Breast epithelium (tissue), 4 donors: ENCODE measurements around the gene NOX3. TPM values are rescaled to one million over a fixed set of nuclear protein-coding genes. Genes with fewer than 3 reads are reported as not detected.
"Not testable (repeated sequence)": the region's sequence is repeated elsewhere in the genome, so short reads cannot be mapped to it uniquely, and the experiment has no call there.

Source experiments
- DNase-seq, 2 donors: peaks; one replicate each; pipeline ENCODE4 v3.0.0-alpha.2; 2019; ENCODE audit warnings: low spot score in 2 of 2
- H3K27ac ChIP-seq, 2 donors: fragments of 200-600 bp; sonication (generic) in 1 of 2; one replicate each; pipeline ENCODE4 v1.5.1; 2016 to 2019; ENCODE audit warnings: mild to moderate bottlenecking in 1 of 2
- H3K27me3 ChIP-seq, 2 donors: fragments of 200-600 bp; sonication (generic) in 1 of 2; one replicate each; pipeline versions ENCODE4 v1.5.1 to v1.6.0; 2017 to 2019; ENCODE audit warnings: control low read depth in 1 of 2, mild to moderate bottlenecking in 1 of 2
- H3K36me3 ChIP-seq: fragments of 200-600 bp; one replicate; pipeline ENCODE4 v1.5.1; 2019
- H3K4me1 ChIP-seq, 2 donors: fragments of 200-600 bp; sonication (generic); one replicate each; pipeline ENCODE4 v1.5.1; 2016 to 2019; ENCODE audit warnings: control low read depth in 1 of 2
- H3K4me3 ChIP-seq, 3 donors: fragments of 200-600 bp; sonication (generic); 1 replicate in 2 of 3; 2 replicates in 1 of 3; pipeline ENCODE4 v1.5.1; 2016 to 2019; ENCODE audit warnings: mild to moderate bottlenecking in 3 of 3, moderate library complexity in 2 of 3
- H3K9me3 ChIP-seq, 2 donors: fragments of 200-600 bp; sonication (generic) in 1 of 2; one replicate each; pipeline ENCODE4 v1.5.1; 2016 to 2019; ENCODE audit warnings: control low read depth in 1 of 2
- CTCF ChIP-seq, 3 donors: fragments of 450-650 bp; IDR thresholded peaks; one replicate each; pipeline ENCODE4 v1.5.1; 2016 to 2017; ENCODE audit warnings: antibody characterized with exemption in 3 of 3, mild to moderate bottlenecking in 3 of 3, moderate library complexity in 3 of 3
- POLR2A ChIP-seq: fragments of 450-650 bp; IDR thresholded peaks from one replicate; pipeline ENCODE4 v1.6.1; 2016; ENCODE audit warnings: antibody characterized with exemption, mild to moderate bottlenecking, moderate library complexity
- POLR2AphosphoS5 ChIP-seq, 3 donors: sonication (generic); formaldehyde crosslinking; IDR thresholded peaks; one replicate each; pipeline ENCODE4 v1.6.1; 2017; ENCODE audit warnings: antibody characterized with exemption in 3 of 3
- intact Hi-C: fragments of 100-400 bp; cut with DNase I; formaldehyde crosslinking; loops from one replicate; pipeline ENCODE4 v1.15.1; 2023; ENCODE audit warnings: low total_unique reads
- total RNA-seq, 3 donors: library from RNA; depleted of rRNA; stranded (reverse); fragments of >200 nt; gene quantifications; one replicate each; pipeline ENCODE4 v1.1.0, GENCODE V29; 2016

NOX3 gene
- total RNA-seq, 3 donors from 2014 or later, result not detected

- DNase-seq, result no peak
- H3K4me1 ChIP-seq, result peaks cover 0 to 5% of the 10 kb centered on the region in 2 donors
- no peaks in the 10 kb centered on the region for H3K36me3 ChIP-seq
- H3K27me3 ChIP-seq, result no peaks in the 10 kb centered on the region
- H3K4me3 ChIP-seq, result no peak overlapping the region
- H3K9me3 ChIP-seq, result no peaks in the 10 kb centered on the region
- TF ChIP-seq CTCF (IDR thresholded peaks at IDR 0.05) (no peak), POLR2AphosphoS5 (IDR thresholded peaks at IDR 0.05) (no peak), POLR2A (no peak)
- H3K27ac ChIP-seq, result no peak overlapping the region
- intact Hi-C loops, result no loop called here
Measured at GRCh38 chr6:155492061-155492735, 36.6 kb upstream of the NOX3 start.

GRCh38 chr6:155491421-155491820 lies 35.8 kb upstream of the NOX3 start:
- H3K27me3 ChIP-seq, result no peaks in the 10 kb centered on the region
- no peak for TF ChIP-seq POLR2AphosphoS5 (IDR thresholded peaks at IDR 0.05)
- TF ChIP-seq CTCF (IDR thresholded peaks at IDR 0.05), result no peak
- TF ChIP-seq POLR2A, result no peak
- H3K4me1 ChIP-seq, result peaks cover 0 to 5% of the 10 kb centered on the region in 2 donors
- DNase-seq, result no peak
- H3K36me3 ChIP-seq, result no peaks in the 10 kb centered on the region
- intact Hi-C loops, result no loop called here
- no peak overlapping the region for H3K27ac ChIP-seq
- H3K4me3 ChIP-seq, result no peak overlapping the region
- no peaks in the 10 kb centered on the region for H3K9me3 ChIP-seq

GRCh38 chr6:155488197-155488596 lies 32.6 kb upstream of the NOX3 start:
- DNase-seq, H3K27ac ChIP-seq, H3K4me1 ChIP-seq, intact Hi-C loops, H3K36me3 ChIP-seq, H3K9me3 ChIP-seq, H3K27me3 ChIP-seq, H3K4me3 ChIP-seq: not testable (repeated sequence)

GRCh38 chr6:155487371-155488130 lies 31.9 kb upstream of the NOX3 start:
- Histone ChIP-seq H3K4me3 (no peak overlapping the region), H3K36me3 (no peaks in the 10 kb centered on the region), H3K9me3 (no peaks in the 10 kb centered on the region), H3K4me1 (no peaks in the 10 kb centered on the region), H3K27me3 (no peaks in the 10 kb centered on the region), H3K27ac (no peak overlapping the region)
- intact Hi-C loops, result no loop called here
- TF ChIP-seq CTCF (IDR thresholded peaks at IDR 0.05) (no peak), POLR2A (no peak), POLR2AphosphoS5 (IDR thresholded peaks at IDR 0.05) (no peak)
- DNase-seq, result no peak

- Histone ChIP-seq H3K27ac (no peak overlapping the region), H3K4me1 (no peaks in the 10 kb centered on the region), H3K9me3 (no peaks in the 10 kb centered on the region), H3K27me3 (no peaks in the 10 kb centered on the region), H3K4me3 (no peak overlapping the region), H3K36me3 (no peaks in the 10 kb centered on the region)
- no peak for DNase-seq
- TF ChIP-seq CTCF (IDR thresholded peaks at IDR 0.05), result no peak
- TF ChIP-seq POLR2AphosphoS5 (IDR thresholded peaks at IDR 0.05), result no peak
- no peak for TF ChIP-seq POLR2A
- intact Hi-C loops, result no loop called here
Measured at GRCh38 chr6:155486721-155487294, 31.2 kb upstream of the NOX3 start.
